Duodenal mucosa (tissue), 2 donors: ENCODE measurements around the gene LPP.

Experiments used
- H3K27ac ChIP-seq: one replicate; pipeline ENCODE4 v1.7.0; 2013; ENCODE audit warnings: low read depth, low read length
- H3K27me3 ChIP-seq, 2 donors: one replicate each; pipeline ENCODE4 v1.7.0; 2013; ENCODE audit warnings: low read length in 2 of 2, control low read depth in 1 of 2; ENCODE audit not compliant: insufficient read depth in 2 of 2, control insufficient read depth in 1 of 2
- H3K36me3 ChIP-seq, 2 donors: one replicate each; pipeline ENCODE4 v1.7.0; 2013; ENCODE audit warnings: low read length in 2 of 2, control low read depth in 1 of 2; ENCODE audit not compliant: insufficient read depth in 2 of 2, control insufficient read depth in 1 of 2
- H3K4me1 ChIP-seq, 2 donors: one replicate each; pipeline ENCODE4 v1.7.0; 2013; ENCODE audit warnings: low read length in 2 of 2, control low read depth in 1 of 2; ENCODE audit not compliant: insufficient read depth in 2 of 2, control insufficient read depth in 1 of 2
- H3K4me3 ChIP-seq, 2 donors: one replicate each; pipeline ENCODE4 v1.7.0; 2013; ENCODE audit warnings: low read length in 2 of 2, low read depth in 1 of 2
- H3K9ac ChIP-seq, 2 donors: one replicate each; pipeline ENCODE4 v1.7.0; 2013; ENCODE audit warnings: low read length in 2 of 2, low read depth in 1 of 2
- H3K9me3 ChIP-seq, 2 donors: one replicate each; pipeline ENCODE4 v1.7.0; 2013; ENCODE audit warnings: low read length in 2 of 2, control low read depth in 1 of 2; ENCODE audit not compliant: control insufficient read depth in 1 of 2

LPP gene

DNA sequence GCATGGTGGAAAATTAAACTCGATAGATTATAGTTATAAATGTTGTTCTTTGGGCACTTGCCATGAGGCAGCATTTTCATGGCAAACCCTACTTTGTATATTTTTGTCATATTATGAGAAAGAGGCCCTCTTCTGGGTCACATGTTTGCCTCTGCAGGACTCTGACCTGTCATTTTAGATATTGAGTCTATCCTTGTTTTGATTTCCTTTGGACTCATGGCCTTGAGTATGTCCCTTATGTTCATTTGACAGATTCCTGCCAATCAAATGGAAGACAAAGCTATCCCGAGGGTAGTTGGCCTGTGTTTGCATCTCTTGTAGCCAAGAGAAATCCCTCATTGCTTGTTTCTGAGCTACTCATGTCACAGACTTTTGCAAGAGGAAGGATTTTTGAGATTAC lies 226.3 kb downstream of the LPP start:
- Histone ChIP-seq H3K4me1 (peaks cover 0 to 19% of the 10 kb centered on the region in 2 donors), H3K27me3 (no peaks in the 10 kb centered on the region), H3K9me3 (no peaks in the 10 kb centered on the region), H3K27ac (no peak overlapping the region), H3K4me3 (no peak overlapping the region), H3K36me3 (no peaks in the 10 kb centered on the region), H3K9ac (no peak overlapping the region)

DNA sequence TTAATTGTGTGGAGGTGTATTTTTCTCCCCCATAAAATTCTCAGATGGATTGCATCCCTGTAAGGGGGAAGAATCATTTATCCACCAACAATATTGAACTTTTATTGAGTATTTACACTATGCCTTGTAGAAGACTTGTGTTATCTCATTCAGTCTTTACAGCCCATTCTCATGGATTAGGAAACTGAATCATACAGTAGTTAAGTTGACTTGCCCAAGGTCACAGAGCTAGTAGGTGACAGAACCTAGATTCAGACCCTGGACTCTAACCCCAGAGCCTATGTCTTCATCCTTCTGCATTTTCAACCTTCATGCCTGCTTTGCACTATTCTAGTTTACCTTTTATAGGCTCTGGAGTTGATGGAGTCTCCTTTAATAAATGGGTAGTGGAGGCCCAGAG lies 226.8 kb downstream of the LPP start:
- no peaks in the 10 kb centered on the region for H3K9me3 ChIP-seq
- H3K4me1 ChIP-seq, result peaks cover 0 to 19% of the 10 kb centered on the region in 2 donors
- no peak overlapping the region for H3K4me3 ChIP-seq
- no peaks in the 10 kb centered on the region for H3K27me3 ChIP-seq
- no peaks in the 10 kb centered on the region for H3K36me3 ChIP-seq
- no peak overlapping the region for H3K9ac ChIP-seq
- H3K27ac ChIP-seq, result no peak overlapping the region

DNA sequence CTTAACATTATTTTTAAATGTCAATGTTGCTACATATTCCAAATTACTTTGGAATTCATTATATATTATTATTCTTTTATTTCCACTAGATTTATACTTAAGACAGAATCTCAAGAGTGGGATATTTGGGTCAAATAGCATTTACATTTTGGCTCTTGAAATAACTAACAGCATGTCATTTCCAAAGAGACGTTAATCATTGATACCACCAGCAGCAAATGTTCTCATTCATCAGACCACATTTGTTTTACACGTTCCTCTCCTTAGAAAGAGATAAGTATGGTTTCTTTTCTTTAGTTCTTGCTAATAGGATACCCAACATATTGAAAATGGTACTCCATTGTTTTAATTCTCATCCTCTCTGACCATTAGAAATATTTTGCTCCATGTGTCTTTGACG lies 229.8 kb downstream of the LPP start:
- no peak overlapping the region for H3K9ac ChIP-seq
- H3K27ac ChIP-seq, result no peak overlapping the region
- no peaks in the 10 kb centered on the region for H3K27me3 ChIP-seq
- no peaks in the 10 kb centered on the region for H3K9me3 ChIP-seq
- no peaks in the 10 kb centered on the region for H3K36me3 ChIP-seq
- no peak overlapping the region for H3K4me3 ChIP-seq
- peaks cover 0 to 18% of the 10 kb centered on the region in 2 donors for H3K4me1 ChIP-seq

GRCh38 chr3:188385295-188385694 lies 231.3 kb downstream of the LPP start:
- H3K4me3 ChIP-seq, result no peak overlapping the region
- no peak overlapping the region for H3K9ac ChIP-seq
- no peaks in the 10 kb centered on the region for H3K9me3 ChIP-seq
- peaks cover 6 to 13% of the 10 kb centered on the region in 2 donors for H3K4me1 ChIP-seq
- H3K36me3 ChIP-seq, result no peaks in the 10 kb centered on the region
- no peak overlapping the region for H3K27ac ChIP-seq
- no peaks in the 10 kb centered on the region for H3K27me3 ChIP-seq

- Histone ChIP-seq H3K27me3 (no peaks in the 10 kb centered on the region), H3K27ac (no peak overlapping the region), H3K4me1 (peaks cover 6 to 12% of the 10 kb centered on the region in 2 donors), H3K9me3 (no peaks in the 10 kb centered on the region), H3K36me3 (no peaks in the 10 kb centered on the region), H3K9ac (no peak overlapping the region), H3K4me3 (no peak overlapping the region)
Observed at GRCh38 chr3:188389711-188390342, 235.9 kb downstream of the LPP start.

DNA sequence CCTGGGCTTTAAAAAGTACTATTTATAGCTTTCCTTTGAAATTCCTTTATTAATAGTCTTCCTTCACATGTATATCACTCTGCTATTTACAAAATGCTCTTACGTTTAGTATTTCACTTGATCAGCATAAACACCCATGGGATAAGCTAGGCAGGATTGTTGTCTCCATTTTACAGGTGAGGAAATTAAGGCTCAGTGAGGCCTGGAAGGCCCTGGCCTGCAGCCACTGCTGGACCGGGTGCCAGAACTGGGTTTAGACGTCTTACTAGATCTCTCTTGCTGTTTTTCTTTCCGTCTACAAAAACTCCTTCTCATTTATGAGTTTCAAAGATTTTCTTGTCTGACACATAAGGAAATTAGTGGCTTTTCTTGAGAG lies 236.4 kb downstream of the LPP start:
- no peak overlapping the region for H3K4me3 ChIP-seq
- H3K4me1 ChIP-seq, result peaks cover 6 to 13% of the 10 kb centered on the region in 2 donors
- no peak overlapping the region for H3K9ac ChIP-seq
- no peaks in the 10 kb centered on the region for H3K36me3 ChIP-seq
- H3K9me3 ChIP-seq, result no peaks in the 10 kb centered on the region
- H3K27ac ChIP-seq, result no peak overlapping the region
- no peaks in the 10 kb centered on the region for H3K27me3 ChIP-seq

- Histone ChIP-seq H3K9ac (no peak overlapping the region), H3K36me3 (no peaks in the 10 kb centered on the region), H3K27me3 (no peaks in the 10 kb centered on the region), H3K27ac (no peak overlapping the region), H3K9me3 (no peaks in the 10 kb centered on the region), H3K4me3 (no peak overlapping the region), H3K4me1 (peaks cover 6 to 12% of the 10 kb centered on the region in 2 donors)
Observed at GRCh38 chr3:188390775-188391443, 237.0 kb downstream of the LPP start.

GRCh38 chr3:188391592-188391991 lies 237.6 kb downstream of the LPP start:
- H3K9ac ChIP-seq, result no peak overlapping the region
- H3K27ac ChIP-seq, result no peak overlapping the region
- no peaks in the 10 kb centered on the region for H3K9me3 ChIP-seq
- H3K36me3 ChIP-seq, result no peaks in the 10 kb centered on the region
- no peak overlapping the region for H3K4me3 ChIP-seq
- peaks cover 9 to 14% of the 10 kb centered on the region in 2 donors for H3K4me1 ChIP-seq
- no peaks in the 10 kb centered on the region for H3K27me3 ChIP-seq

GRCh38 chr3:188392076-188392475 lies 238.1 kb downstream of the LPP start:
- Histone ChIP-seq H3K9ac (no peak overlapping the region), H3K27me3 (no peaks in the 10 kb centered on the region), H3K9me3 (no peaks in the 10 kb centered on the region), H3K4me3 (no peak overlapping the region), H3K36me3 (no peaks in the 10 kb centered on the region), H3K27ac (no peak overlapping the region), H3K4me1 (peaks cover 14 to 19% of the 10 kb centered on the region in 2 donors)

- Histone ChIP-seq H3K4me1 (peaks cover 28 to 30% of the 10 kb centered on the region in 2 donors), H3K36me3 (no peaks in the 10 kb centered on the region), H3K27ac (no peak overlapping the region), H3K27me3 (no peaks in the 10 kb centered on the region), H3K9me3 (no peaks in the 10 kb centered on the region), H3K9ac (no peak overlapping the region), H3K4me3 (no peak overlapping the region)
Observed at GRCh38 chr3:188394623-188395022, 240.7 kb downstream of the LPP start.
